GM21528 (cell line): ENCODE measurements around the gene PATL2.
"Not testable (repeated sequence)": the region's sequence is repeated elsewhere in the genome, so short reads cannot be mapped to it uniquely, and the experiment has no call there.

ENCODE experiments used
- ATAC-seq: cut with Tn5 transposase; IDR thresholded peaks from one replicate; pipeline ENCODE4 v1.9.1; 2021; ENCODE audit warnings: mild to moderate bottlenecking, moderate library complexity; ENCODE audit not compliant: unreplicated experiment, low FRiP score

The PATL2 gene

GRCh38 chr15:44711096-44711742, at the start of gene PATL2, which contains the start of gene B2M:
TSS of gene PATL2 (minus strand) at chr15:44711323. CDS start at chr15:44676490, 34,833 bp downstream.
TSS of gene B2M (plus strand) at chr15:44711517. CDS start at chr15:44711547, 30 bp downstream.
- peak; percentile 83 for ATAC-seq

- ATAC-seq = no peak
These were observed 42.2 kb upstream of the PATL2 start for GRCh38 chr15:44753345-44753744.

GRCh38 chr15:44743454-44743853, 32.3 kb upstream of the PATL2 start:
- ATAC-seq = not testable (repeated sequence)

- not testable (repeated sequence) for ATAC-seq
These were observed 28.2 kb upstream of the PATL2 start for GRCh38 chr15:44739222-44739847.

- ATAC-seq = no peak
These were observed 27.3 kb upstream of the PATL2 start for GRCh38 chr15:44738340-44738984.

- ATAC-seq = no peak
These were observed 25.1 kb upstream of the PATL2 start, which contains the start of gene TRIM69 for GRCh38 chr15:44736181-44736765. TSS of gene TRIM69 (plus strand) at chr15:44736528. CDS start at chr15:44736705, 177 bp downstream.

GRCh38 chr15:44735482-44736180, 24.5 kb upstream of the PATL2 start:
- ATAC-seq = no peak

GRCh38 chr15:44734839-44735481, 23.8 kb upstream of the PATL2 start:
- no peak for ATAC-seq

- peak; percentile 5 for ATAC-seq
These were observed 18.4 kb upstream of the PATL2 start for GRCh38 chr15:44729408-44730127.

GRCh38 chr15:44728576-44729407, 17.7 kb upstream of the PATL2 start:
- ATAC-seq = peak; percentile 72

- ATAC-seq = not testable (repeated sequence)
These were observed 17.1 kb upstream of the PATL2 start for GRCh38 chr15:44728232-44728575.

GRCh38 chr15:44727485-44728231, 16.5 kb upstream of the PATL2 start:
- ATAC-seq = no peak

- peak; percentile 34 for ATAC-seq
These were observed 15.7 kb upstream of the PATL2 start for GRCh38 chr15:44726568-44727484.

- ATAC-seq = no peak
These were observed 15.0 kb upstream of the PATL2 start for GRCh38 chr15:44726136-44726535.

- no peak for ATAC-seq
These were observed 10.9 kb upstream of the PATL2 start for GRCh38 chr15:44722011-44722410.

- no peak for ATAC-seq
These were observed 9.5 kb upstream of the PATL2 start for GRCh38 chr15:44720460-44721176.
